Erythroblast (primary cell): ENCODE measurements around the gene SULT1C4.
A peak's percentile ranks its signal among the peaks of the same experiment; 100 is the strongest.

Experiments used
- DNase-seq, 2 experiments: peaks; one replicate each; lab custom pipeline; 2025; lab: John Stamatoyannopoulos, UW
- GATA1 ChIP-seq: IDR thresholded peaks from 2 replicates; pipeline ENCODE4 v1.6.1; 2011; ENCODE audit warnings: low read depth, mild to moderate bottlenecking, control low read depth, low read length, moderate library complexity
- POLR2A ChIP-seq: IDR thresholded peaks from 2 replicates; pipeline ENCODE4 v1.6.1; 2011; ENCODE audit warnings: mild to moderate bottlenecking, low read length

The SULT1C4 gene

DNA sequence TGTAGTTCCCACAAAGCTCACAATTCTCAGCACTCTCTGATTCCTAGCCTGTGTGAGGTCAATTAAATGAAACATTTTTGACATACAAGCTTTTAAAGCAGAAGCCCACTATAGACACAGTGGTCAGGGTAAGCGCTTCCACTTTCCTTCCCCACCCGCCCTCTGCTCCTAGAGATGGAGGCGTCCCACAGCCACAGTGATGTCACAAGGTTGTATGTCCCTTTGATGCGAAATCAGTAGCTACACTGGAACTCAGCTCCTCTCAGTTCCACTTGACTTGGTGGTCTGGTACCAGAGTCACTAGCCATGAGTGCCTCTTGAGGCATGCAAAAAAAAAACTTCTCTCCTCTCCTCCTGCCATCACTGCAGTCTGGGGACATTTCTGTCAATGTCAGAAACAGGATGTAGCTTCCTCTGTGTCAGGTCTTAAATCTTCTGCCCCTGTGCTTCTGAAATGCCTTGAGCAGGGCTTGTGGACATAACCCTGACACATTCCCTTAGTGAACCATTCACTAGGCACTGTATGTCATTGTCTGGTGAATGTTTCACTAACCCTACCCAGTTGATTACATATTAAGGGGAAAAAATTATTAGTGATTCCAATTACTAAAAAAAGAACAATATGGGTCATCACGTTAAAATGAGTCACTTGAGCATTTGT, 7.8 kb downstream of the SULT1C4 start:
- no peak for DNase-seq
- no peak for TF ChIP-seq GATA1
- no peak for TF ChIP-seq POLR2A

DNA sequence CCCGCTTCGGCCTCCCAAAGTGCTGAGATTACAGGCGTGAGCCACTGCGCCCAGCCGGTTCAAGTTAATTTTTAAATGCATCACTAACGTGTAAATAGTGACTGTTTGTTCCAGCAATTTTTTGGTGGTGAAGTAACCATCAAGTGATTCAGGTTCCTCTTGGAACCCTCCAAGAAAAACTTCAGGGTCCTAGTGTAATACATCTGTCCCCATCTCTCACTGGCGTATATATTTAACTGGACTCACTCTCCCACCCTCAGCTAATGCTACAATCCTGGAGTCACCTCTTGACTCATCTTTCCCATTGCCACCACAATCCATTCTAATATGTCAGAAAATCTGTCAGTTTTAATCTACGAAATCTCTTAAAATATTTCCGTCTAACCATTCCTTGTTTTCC, 10.3 kb downstream of the SULT1C4 start:
- no peak for TF ChIP-seq GATA1
- no peak for TF ChIP-seq POLR2A
- no peak for DNase-seq

DNA sequence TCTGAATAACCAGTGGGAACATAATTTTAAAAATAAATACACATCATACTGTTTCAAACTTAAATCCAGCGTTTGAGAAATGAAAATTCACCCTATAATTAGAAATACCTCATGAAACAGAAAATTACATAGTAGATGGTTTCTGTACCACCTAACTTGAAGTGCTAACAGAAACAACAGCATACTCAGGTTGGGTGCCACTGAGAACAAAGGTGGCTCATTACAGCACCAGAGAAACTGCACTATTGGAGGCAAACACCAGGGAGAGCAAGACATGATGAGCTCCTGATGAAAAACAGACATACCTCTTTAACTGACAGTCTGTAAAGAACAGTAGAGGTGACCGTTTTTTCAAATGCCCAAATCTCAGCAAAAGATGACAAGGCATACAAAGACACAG, 12.6 kb downstream of the SULT1C4 start:
- DNase-seq = no peak

DNA sequence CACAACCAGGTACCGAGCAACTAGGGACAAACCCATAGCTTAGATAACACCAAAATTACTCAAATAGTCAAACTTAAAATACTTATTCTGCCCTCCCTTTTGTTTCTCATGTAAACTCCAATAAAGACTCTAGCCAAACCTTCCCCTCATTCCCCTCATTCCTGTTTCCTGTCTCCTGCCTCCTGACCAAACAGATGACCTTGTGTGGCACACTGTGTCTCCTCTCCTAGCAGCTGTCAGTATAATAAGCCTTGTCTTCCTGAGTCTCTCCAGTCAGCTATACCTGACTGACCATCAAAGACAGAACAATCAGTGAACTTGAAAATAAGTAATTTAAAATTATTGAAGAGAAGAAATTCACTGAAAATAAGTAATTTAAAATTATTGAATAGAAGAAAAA, 14.3 kb downstream of the SULT1C4 start:
- no peak for DNase-seq
- TF ChIP-seq GATA1 (no peak), POLR2A (no peak)

More for the DNA sequence above, 12.6 kb downstream of the SULT1C4 start:
- TF ChIP-seq POLR2A (no peak), GATA1 (no peak)

DNA sequence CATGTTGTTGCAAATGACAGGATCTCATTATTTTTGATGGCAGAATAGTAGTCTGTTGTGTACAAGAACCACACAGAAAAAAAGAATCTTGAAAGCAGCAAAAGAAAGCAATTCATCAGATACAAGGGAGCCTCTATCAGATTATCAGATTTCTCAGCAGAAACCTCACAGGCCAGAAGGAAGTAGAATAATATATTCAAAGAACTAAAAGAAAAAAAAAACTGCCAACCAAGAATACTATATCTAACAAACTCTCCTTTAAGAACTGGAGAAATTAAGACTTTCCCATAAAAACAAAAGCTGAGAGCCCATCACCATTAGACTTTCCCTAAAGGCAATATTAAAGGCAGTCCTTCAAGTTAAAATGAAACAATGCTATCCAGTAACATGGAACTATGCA, 15.4 kb downstream of the SULT1C4 start:
- DNase-seq = no peak
- no peak for TF ChIP-seq POLR2A
- TF ChIP-seq GATA1 = no peak

DNA sequence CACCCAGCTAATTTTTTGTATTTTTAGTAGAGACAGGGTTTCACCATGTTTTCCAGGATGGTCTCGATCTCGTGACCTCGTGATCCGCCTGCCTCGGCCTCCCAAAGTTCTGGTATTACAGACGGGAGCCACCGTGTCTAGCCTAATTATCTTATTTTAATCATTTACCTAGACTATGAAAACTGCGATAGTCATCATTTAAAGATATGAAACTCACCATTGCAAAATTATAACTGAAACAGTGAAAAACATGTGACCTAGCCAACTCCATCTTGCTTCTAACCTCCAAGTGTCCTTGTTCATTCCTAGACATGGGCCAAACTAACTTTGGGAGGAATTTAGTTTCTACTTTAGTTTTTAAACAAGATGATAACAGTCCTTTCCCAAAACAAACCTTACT, 17.4 kb downstream of the SULT1C4 start:
- DNase-seq = no peak
- TF ChIP-seq GATA1 (no peak), POLR2A (no peak)

DNA sequence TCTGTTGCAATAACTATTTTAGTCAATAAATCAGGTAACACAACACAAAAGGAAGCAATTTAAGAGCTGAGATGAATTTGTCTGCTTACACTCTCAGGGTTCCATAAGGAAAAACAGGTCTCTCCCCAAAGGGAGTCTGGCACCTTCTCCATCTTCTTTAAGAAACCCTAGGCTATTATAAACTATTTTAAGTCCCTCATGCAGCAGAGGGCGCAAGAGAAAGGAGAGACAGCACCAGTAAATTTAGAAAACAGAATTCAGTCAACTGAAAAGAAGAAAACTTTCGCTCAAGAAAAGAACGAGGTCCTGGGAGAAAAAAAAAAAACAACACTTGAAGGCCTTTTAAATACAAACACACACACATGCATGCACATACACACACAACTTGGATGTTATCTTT, 19.1 kb downstream of the SULT1C4 start:
- peak; percentile 39 to 51 for DNase-seq
- TF ChIP-seq POLR2A = no peak
- no peak for TF ChIP-seq GATA1

DNA sequence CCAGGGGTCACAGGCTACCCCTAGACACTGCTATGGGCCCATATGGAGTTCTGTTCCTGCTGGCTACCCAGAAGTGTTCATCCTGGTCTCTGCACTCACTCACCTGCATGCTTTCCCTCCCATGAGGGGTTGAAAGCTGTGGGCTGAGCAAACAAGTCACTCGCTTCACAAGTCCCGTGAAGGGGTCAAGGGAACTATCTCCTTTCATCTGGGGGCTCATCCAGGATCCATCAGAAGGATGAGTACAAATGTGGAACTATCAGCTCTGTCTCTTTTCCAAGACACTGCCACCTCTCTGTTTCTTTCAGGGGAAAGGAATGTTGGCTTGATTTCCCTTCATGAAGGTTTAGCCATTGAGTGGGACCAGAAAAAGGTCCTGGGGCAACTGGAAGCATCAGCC, 21.7 kb downstream of the SULT1C4 start:
- TF ChIP-seq GATA1 (no peak), POLR2A (no peak)
- DNase-seq = no peak

DNA sequence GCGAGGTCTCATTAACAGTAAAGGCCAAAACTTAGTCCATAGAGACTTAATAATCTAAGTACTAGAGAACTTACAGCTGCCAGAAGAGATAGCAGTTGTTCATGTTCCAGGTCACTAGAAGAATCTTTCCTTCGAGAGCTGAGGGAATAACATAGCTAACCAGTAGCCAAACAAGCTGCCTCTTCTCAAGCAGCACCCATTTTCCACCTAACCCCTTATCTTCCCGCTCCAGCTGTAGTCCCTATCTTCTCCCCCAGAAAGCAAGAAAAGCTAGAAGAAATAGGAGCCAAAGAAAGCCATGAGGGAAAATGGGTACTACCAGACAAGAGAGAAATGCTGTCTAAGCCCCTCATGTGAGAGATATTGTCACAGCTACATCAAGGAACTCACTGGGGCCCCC, 24.0 kb downstream of the SULT1C4 start:
- DNase-seq = peak; percentile 61 to 81
- TF ChIP-seq GATA1 (no peak), POLR2A (no peak)

DNA sequence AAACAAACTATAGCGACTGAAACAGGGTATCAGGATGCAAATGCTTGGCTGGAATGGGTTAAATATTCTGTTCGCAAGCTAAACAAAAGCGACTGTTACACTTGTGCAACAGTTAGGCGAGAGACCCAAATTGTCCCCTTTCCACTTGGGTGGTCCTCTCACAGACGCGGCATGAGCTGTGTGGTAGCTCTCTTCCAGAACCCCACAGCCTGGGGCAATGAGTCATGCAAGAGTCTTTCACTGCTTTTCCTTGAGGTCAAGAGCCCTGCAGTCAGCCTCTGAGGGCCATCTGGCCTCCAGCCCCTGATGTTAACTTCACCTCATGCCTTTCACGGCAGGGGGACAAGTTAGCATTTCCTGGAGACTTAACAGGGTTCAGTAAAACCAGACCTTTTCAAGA, 25.7 kb downstream of the SULT1C4 start:
- TF ChIP-seq GATA1 (no peak), POLR2A (no peak)
- DNase-seq = no peak

DNA sequence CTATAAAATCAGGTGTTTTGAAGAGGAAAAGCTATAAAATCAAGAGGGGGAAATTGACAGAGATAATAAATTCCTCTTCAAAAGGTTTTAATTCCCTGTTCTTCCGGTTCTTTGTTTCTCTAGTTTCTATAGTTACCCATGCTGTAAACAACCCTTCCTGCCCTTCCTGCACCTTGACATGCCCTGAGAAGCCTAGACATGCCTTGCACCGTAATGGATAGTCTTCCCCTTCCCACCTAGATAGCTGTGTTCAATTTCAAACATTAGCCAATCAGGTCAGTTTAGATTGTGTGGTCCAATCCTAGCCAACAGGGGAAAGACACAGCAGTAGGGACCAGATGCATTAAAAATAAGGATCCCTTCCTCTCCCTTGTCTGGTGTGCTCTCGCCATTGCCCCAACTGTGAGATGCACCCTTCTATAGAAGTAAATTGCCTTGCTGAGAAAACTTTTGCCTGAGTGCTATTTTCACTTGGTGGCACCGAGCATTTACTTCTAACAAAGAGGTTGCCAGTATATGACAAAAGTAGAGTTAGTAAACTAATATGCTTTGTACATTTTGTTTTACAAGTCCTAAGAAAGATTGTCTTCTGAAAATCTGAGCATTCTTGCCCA, 27.1 kb downstream of the SULT1C4 start:
- no peak for DNase-seq
- TF ChIP-seq GATA1 (no peak), POLR2A (no peak)

DNA sequence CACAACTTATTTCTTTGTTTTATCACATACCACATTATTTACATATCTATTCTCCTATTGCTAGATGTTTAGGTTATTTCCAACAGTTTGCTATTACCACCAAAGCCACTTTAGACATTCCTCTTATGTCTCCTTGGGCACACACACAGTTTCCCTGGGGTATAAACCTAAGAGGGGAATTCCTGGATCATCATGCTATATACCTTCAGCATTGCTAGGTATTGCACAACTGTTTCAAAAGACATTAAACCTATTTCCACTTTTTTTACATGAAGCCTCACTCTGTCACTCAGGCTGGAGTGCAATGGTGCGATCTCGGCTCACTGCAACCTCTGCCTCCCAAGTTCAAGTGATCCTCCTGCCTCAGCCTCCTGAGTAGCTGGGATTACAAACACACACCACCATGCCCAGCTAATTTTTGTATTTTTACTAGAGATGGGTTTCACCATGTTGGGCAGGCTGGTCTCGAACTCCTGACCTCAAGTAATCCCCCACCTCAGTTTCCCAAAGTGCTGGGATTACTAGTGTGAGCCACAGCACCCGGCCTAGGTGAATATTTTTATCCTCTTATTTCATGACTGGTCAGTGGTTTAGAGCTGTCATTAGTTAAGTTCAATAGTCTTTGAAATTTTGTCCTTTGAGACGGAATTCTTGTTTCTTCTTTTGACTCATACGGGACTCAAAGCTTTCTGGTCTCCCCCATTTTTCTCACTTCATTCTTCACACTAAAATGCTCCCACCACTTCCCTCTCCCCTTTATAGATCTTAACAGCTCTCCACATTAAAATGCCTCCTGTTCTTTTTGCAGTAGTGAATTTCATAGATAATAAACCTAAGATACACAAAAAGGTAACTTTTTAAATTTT, 30.3 kb downstream of the SULT1C4 start:
- TF ChIP-seq GATA1 = no peak
- no peak for TF ChIP-seq POLR2A
- DNase-seq = no peak

DNA sequence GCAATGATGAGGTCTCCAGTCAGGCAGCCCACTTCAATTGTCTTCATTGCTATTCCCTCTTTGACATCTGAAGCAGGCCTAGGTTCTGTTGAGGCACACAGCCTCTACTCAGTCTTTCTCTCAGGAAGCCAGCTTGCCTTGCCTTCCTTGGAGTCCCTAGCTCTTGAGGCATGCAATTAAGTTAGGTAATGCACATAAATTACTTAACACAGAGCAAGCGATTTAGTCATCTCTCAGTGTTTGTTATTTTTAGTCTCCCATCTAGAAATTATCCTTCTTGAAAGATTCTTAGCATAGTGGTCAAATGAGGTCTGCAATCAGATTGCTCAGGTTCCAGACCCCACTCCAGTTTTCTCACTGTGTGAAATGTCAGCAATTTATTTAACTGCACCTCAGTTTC, 32.0 kb downstream of the SULT1C4 start:
- TF ChIP-seq POLR2A (no peak), GATA1 (no peak)
- DNase-seq = no peak
